ACHN (cell line): ENCODE data around the gene LHPP.

Experiments used
- DNase-seq: peaks from one replicate; pipeline ENCODE4 v3.0.0-alpha.2; 2015
- in situ Hi-C: cut with HindIII; loops from 2 replicates; pipeline ENCODE4 v1.10.0; 2017; ENCODE audit warnings: low sequenced_read_pairs, low pct_ligation_motif_present, low pct_unique_long_range_greater_than_20kb

LHPP gene

DNA sequence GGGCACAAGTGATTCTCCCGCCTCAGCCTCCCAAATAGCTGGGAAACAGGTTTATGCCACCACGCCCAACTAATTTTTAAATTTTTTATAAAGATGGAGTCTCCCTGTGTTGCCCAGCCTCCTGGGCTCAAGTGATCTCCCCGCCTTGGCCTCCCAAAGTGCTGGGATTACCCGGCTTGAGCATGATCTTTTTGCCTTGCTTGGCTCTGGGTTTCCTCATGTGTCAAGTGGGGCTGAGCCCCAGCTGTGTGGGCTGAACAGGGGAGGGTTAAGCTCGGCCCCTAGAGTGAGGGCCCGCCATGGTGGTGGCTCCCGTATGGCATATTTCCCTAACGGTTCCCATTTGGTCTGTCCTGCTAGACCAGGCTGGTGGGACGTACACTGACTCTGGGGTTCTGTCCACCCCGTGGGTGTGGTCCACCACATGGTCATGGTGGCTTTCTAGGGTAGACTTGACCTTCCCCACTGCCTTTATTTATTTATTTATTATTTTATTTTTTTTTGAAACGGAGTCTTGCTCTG lies 66.3 kb downstream of the LHPP start:
- DNase-seq: no peak
- in situ Hi-C loops: no loop called here

DNA sequence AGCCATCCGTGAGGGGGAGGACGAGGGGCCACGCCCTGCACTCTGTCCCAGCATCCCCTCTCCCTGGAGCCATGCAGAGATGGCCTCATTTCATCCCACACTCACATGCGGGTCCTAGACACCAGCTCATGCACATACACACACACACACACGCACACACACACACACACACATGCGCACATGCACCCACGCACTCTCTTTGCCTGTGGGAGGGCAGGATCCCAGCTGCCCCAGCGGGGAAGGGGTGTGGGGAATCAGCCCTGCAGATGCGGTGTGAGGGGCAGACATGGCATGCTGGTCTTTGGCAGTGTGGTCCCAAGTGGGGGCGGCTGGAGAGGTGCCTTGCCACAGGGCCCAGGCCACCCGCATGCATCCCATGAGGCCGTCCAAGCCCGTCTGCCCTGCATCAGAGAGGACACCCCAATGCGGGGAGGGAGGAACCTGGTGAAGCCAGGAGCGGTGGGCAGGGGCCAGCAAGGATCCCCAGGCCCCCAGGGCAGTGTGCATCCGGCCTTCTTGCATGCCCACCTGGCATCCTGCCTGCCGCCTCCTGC lies 68.1 kb downstream of the LHPP start:
- in situ Hi-C loops: no loop called here
- DNase-seq: no peak

DNA sequence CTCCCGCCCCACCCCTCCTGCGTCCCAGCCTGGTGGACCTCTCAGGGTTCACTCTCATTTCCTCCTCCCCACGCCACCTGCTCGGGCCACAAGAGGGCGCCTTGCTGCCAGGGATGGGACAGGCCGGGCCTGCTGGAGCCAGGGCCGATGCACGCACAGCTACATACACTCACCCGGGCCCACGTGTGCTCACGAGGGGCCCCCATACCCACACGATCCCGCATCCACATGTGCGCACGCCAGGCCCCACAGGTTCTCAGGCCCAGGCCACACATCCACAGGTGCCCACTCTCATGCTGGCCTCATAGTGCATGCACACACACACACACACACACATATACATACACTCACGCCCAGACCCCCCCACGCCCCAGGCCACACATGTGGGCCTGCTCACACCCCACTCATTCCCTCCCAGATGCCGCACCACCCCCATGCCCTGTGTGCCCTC lies 68.6 kb downstream of the LHPP start:
- DNase-seq: peak; percentile 84

GRCh38 chr10:124530816-124531215 lies 69.2 kb downstream of the LHPP start:
- in situ Hi-C loops: no loop called here
- no peak for DNase-seq

More for the DNA sequence above, 68.6 kb downstream of the LHPP start:
- in situ Hi-C loops: no loop called here

DNA sequence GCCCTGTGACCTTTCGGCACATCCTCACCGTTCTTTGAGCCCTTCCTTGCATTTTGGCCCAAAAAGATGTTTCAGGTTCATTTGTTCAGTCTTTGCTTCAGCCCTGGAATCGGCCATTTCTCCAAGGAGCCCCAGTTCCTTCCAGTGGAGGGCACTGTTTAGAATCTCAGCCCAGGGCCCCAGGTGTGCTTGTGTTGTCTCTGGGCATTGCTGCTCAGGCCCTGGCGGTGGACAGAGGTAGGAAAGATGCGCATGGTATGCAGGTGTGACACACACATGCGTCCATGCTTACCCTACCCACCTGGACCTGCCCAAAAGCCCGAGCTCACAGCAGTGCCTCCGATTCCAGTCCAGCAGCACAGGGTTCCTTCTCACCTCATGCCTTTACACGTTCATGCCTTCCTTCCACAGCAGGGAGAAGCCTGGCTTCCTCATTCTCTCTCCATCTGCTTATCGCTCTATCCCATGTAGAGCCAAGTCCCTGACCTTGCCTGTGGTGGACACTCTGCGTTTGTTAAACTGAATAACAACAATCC lies 70.6 kb downstream of the LHPP start:
- peak; percentile 23 for DNase-seq
- in situ Hi-C loops: no loop called here

DNA sequence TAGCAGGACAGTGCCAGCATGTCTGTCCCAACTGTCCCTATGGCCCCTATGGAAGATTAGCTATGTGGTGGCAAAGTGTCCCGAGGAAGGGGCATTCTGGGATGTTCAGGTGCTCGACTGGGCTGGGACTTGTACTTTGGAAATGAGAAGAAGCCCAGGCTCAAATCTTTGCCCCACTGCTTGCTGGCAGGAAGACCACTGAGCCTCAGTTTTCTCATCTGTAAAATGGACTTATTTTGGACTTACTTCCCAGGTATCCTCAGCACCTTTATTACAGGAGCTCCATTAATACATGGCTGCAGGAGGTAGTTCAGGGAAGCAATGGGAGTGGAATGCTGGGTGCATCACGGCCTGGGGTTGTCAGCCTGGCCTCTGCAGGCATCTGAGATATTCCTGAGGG lies 71.2 kb downstream of the LHPP start:
- DNase-seq: no peak
- in situ Hi-C loops: no loop called here

DNA sequence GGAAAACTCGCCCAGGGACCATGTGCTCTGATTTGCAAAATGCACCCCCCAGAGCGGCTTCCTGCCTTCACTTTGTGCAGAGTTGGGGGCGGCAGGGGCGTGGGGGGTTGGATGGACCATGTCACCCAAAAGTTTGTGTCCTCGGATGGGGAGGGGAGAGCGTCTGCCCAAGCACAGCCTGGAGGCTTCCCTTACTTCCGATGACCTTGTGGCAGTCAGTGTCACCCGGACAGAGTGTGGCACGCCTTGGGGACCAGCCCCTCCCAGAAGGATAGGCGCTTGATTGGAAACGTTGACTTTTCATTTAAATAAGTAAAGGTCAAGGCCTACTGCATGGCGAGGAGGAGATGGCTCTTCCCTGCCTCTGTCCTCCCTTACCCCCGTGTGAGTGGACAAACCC lies 71.6 kb downstream of the LHPP start:
- DNase-seq: no peak
- in situ Hi-C loops: no loop called here

- DNase-seq: no peak
- in situ Hi-C loops: no loop called here
Observed at GRCh38 chr10:124534231-124534798, 72.7 kb downstream of the LHPP start.

DNA sequence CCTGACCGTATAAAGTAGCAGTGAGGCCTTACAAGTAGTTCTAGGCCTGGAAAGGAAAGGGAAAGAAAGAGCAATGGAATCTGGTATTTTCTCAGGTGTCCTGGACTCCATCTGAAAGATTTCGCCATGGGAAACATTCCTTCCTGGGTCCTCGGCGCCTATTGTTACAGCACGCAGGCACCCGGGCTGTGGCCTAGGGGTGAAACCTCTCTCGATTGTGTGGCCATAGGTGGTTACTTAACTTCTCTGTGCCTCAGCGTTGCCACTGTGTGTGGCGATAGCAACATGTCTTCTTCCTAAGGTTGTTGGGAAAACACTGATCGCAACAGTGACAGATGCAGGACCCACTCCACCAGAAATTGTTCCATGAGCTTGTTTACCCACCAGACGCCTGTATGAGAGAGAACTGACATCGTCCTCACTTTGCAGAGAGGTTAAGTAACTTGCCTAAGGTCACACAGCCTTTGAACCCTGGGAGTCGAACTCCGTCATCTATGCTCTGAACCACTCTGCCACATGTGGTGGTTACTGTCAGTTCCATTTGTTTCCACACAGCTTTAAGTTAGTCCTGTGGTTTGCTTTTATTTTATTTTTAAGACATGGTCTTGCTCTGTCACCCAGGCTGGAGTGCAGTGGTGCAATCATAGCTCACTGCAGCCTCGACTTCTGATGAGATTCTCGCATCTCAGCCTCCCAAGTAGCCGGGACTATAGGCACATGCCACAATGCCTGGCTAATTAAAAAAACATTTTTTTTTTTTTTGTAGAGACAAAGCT lies 73.4 kb downstream of the LHPP start:
- DNase-seq: no peak
- in situ Hi-C loops: no loop called here

- in situ Hi-C loops: no loop called here
- no peak for DNase-seq
Observed at GRCh38 chr10:124535731-124536495, 74.3 kb downstream of the LHPP start.

DNA sequence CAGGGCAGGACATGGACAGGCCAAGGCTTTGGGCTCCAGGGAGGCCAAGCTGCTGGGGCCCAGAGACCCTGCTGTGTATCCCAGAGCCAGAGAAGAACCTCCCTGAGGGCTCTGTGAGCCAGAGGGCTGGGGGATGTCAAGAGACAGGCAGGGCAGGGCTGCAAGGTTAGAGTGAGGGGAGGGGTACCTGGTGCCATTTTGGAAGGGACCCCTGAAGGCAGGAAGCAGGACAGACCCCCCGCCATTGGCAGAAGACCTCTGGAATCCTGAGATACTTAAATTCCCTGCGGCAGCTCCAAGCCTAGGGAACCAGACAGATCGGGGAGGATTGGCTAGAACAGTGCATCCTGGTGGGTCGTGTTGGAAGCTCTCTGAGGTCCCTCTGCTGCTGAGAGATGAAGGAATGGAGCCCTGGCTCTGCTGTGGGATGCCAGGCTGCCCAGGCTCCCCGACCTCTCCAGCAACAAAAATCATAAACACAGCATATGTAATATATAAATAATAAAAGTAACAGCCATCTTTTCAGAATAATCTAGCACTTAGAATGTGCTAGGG lies 75.0 kb downstream of the LHPP start:
- in situ Hi-C loops: no loop called here
- DNase-seq: no peak

GRCh38 chr10:124537166-124537725 lies 75.6 kb downstream of the LHPP start:
- in situ Hi-C loops: no loop called here

DNA sequence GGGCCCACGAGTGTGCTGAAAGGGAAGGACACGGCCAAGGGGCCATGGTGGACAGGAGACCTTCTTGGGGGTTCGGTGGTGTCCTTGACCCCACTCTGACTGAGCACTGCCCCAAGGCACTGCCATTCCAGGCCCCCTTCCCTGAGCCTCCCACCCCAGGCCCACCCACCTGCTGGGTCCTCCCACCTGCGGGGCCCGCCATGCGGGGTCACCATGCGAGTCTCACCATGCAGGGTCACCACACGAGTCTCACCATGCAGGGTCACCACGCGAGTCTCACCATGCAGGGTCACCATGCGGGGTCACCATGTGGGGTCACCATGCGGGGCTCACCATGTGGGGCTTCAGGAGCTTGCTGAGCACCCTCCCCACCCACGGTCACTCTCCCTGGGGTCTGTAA lies 76.3 kb downstream of the LHPP start:
- no peak for DNase-seq
- in situ Hi-C loops: no loop called here

More at GRCh38 chr10:124537166-124537725, 75.6 kb downstream of the LHPP start:
- DNase-seq: no peak

- in situ Hi-C loops: no loop called here
- no peak for DNase-seq
Observed at GRCh38 chr10:124538706-124539105, 77.1 kb downstream of the LHPP start.

DNA sequence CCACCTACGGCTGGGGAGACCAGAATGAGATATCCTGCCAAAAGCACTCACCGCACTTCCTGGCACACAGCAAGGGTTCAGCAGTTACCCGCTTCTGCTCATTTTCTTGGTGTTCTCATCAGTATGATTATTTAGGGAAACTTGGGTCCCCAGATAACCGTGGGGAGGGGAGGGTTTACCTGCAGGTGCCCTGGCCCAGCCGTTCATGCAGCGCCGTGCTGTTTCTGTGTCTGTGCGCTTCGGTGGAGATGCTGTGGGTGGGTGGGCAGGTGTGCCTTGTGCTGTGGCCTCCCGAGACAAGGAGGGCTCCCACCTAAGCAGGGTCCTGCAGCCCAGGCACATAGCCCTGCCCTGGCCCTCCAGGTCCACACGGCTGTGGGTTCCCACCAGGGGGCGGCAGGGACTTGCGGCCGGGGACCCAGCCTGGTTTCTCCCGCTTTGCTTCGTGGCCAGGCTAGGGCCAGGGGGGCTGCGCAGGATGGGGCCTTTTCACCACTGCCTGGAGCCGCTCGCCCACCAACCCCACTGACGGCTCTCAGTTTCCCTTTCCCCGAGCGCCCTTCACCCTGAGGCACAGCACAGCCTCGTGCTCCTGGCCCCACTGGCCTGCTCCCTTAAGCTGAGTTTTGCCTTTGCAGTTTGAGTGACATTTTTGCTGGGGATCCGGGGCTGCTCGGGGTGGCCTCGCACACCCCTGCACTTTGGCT lies 78.5 kb downstream of the LHPP start:
- in situ Hi-C loops: no loop called here

GRCh38 chr10:124541076-124541903 lies 79.7 kb downstream of the LHPP start:
- no peak for DNase-seq
- in situ Hi-C loops: no loop called here

More for the DNA sequence above, 78.5 kb downstream of the LHPP start:
- DNase-seq: peak; percentile 34

DNA sequence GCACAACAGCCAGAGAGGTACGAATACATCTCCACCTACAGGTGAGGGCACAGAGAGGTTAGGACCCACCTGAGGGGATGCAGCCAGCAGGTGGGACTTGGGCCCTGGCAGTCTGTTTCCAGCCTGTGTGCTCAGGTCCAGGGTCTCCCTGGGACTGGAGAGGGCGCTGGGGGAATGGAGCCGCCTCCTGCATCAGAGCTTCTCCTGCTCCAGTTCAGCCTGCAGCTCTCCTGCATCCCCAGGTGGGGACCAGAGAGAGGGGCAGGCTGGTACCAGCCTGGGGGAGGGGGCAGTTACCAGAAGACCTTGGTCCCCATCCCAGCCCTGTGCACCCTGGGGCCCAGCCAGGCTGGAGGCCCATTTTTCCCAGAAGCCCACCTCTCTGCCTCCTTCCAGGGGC lies 80.7 kb downstream of the LHPP start:
- in situ Hi-C loops: no loop called here
- DNase-seq: no peak
